ENCODE measurements around the gene NCOA6. TPM values are rescaled to one million over a fixed set of nuclear protein-coding genes. Genes with fewer than 3 reads are reported as not detected.

The NCOA6 gene
- total RNA-seq, 1 donor from 2014 or later, result 10.5 TPM

Other genes starting within 250 kb of the NCOA6 start
- gene PIGU, start 148.6 kb downstream of the NCOA6 start, total RNA-seq, result 24.4 and 27.0 TPM in 2 replicates
- gene TP53INP2, start 121.3 kb downstream of the NCOA6 start, total RNA-seq, result 30.6 and 51.7 TPM in 2 replicates
- gene GGT7, start 47.2 kb upstream of the NCOA6 start, total RNA-seq, result 3.1 and 4.0 TPM in 2 replicates
- 40.4 and 43.6 TPM in 2 replicates for gene ACSS2, start 51.0 kb upstream of the NCOA6 start, total RNA-seq
- gene GSS, start 130.2 kb upstream of the NCOA6 start, total RNA-seq, result 79.3 and 83.7 TPM in 2 replicates
- 32.7 and 83.0 TPM in 2 replicates for gene MYH7B, start 130.2 kb upstream of the NCOA6 start, total RNA-seq